HG03139 (cell line): ENCODE results near the gene TMEM140.
"Not testable (repeated sequence)": the region's sequence is repeated elsewhere in the genome, so short reads cannot be mapped to it uniquely, and the experiment has no call there.

Source experiments
- ATAC-seq: cut with Tn5 transposase; IDR thresholded peaks from one replicate; pipeline ENCODE4 v1.9.1; 2021; ENCODE audit not compliant: unreplicated experiment

The TMEM140 gene

DNA sequence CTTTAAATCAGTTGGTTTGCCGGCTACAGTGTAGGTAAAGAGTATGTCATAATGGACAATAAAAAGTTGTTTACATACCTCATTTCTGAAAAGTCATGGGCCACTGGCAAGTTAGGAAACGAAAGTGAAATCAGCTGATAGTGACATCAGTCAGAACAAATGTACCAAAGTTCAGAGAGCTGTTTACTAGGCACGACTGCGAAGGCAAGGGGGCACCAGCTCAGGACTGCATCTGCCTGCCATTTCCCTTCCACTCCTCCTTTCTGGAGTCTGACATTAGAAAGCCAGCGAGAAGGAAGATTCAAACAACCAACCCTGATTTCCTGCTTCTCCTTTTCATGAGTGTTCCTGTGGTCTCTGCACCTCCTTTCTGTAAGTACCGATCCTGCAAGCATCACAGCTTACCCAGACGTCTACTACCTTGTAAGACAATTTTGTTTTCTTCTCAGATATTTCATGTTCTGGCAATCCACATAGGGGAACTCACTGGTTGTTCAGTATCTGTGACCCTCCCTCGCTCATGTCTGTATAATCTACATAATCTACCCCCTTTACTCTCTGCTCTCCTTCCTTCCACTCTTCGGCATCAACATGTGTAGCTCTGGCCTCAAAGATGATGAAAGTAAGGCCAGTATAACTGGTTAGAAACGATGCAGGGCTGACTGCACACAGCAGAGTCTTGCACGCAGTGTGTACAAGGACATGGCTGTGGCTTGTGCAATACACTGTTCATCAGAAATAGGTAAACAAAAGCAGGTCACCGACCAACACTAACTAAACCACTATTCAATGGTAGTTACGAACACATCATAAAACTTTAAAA is at the start of gene TMEM140:
Gene TMEM140, plus strand, starts transcription at position 174 of the 823 bp plus-strand sequence. CDS start 16,370 bp downstream, outside the sequence.
- peak; percentile 70 for ATAC-seq

DNA sequence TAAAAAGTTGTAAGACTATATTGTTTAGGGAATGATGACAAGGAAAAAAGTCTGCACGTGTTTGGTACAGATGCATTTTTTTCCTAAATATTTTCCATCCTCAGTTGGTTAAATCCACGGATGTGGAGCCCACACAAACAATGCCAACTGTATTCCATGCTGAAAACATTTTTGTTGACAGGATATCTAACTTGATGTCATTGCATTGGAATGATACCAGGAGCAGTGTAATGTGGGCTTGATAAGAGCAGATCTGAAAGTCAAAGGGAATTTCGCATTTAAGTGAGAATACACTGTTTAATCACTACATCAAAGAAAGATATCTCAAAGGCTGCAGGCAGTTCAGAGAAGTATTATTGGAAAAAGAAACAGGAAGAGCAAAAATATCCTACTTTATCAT is 49.5 kb upstream of the TMEM140 start:
- no peak for ATAC-seq

DNA sequence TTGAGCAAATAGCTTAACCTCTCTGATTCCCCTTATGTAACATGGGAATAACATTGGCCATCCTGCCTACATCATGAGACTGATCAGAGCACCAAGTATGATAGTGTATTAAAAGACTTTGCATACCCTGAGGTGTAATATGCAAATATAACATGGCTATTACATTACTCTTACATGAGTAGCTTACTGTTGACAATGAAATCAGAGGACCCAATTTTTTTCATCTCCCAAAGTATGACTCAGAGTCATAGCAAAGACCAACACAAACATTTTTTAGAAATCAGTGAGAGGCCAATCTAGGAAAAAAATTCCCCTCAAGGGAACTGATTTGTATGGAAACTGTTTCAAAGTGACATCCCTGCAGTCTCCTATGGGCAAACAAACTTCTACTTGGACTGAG is 47.0 kb upstream of the TMEM140 start:
- no peak for ATAC-seq

DNA sequence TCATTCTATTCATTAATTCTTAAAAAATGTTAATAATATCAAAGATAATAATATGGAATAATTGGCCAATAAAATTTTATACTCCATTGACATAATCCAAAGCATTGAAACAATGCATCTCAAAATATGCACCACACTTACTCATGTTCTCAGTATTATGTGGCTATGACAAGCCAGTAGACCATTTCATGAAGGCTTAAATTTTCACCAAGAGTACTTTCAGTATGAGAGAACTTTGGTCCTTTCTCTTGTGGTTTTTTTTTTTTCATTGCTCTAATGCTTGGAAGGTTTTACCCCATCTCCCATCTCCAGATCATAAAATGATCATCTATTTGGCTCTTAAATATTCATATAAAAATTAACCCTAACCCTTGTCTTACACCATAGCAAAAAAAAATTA is 45.5 kb upstream of the TMEM140 start:
- ATAC-seq, result peak; percentile 80

DNA sequence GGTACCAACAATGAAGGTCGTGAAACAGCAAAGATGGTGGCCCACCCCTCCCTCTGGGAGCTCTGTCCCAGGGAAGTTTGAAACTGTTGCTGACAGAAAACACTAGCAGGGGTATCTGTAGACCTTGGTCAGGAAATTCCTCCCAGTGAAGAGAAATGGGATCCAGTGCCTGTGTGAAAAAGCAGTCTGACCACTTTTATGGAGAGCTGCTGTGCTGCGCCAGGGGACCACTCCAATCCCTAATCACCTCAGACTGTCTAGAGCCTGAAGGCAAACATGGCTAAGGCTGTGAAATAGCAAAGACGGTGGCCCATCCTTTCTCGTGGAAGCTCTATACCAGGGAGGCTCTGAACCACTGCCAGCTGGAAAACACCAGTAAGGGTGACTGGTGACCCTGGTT is 38.3 kb upstream of the TMEM140 start:
- ATAC-seq, result no peak

DNA sequence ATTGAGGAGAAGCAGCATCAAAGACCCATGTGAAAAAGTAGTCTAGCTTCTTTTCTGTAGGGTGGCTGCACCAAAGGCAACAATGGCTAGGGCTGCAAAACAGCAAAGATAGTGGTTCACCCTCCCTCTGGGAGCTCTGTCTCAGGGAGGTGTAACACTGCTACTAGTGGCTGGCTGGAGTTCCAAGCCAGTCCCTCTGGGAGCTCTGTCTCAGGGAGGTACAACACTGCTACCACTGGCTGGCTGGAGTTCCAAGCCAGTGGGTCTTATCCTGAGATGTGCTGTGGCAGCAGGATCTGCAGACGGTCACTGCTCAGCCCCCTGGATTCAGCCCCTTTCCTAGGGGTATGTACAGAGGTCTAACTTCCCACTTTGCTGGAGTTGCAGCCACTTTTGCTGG is 37.9 kb upstream of the TMEM140 start:
- ATAC-seq, result no peak

DNA sequence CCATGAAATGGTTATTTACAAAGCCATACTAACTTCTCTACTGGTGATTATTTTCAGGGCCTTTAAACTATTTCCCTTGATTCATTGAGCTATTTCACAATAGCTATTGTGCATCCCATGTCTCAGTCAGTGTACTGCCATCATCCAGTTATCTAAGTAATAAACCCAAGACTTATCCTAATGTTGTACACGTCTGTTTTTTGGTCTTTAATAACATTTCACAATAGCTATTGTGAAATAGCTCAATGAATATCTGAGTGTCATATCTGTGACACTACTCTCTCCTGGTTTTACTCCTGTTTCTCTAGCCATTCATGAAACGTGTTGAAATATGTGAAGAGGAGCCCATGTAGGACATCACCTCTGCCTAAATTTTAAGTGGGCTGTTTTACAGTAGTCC is 36.5 kb upstream of the TMEM140 start:
- ATAC-seq, result no peak

DNA sequence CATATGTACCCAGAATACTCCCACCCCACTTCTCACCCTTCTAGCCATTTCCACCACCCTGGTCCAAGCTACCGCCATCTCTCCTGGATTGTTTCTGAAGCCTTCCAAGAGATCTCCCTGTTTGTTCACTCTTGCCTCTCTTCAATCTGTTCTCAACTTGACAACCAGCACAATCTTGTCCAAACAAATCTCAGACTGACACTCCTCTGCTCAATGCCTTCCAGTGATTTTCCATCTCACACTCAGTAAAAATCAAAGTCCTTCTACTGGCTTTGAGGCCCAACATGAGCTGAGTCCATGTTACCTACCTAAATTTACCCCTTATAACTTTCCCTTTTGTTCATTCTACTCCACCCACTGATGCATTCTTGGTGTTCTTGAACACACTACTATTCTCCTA is 33.2 kb upstream of the TMEM140 start:
- no peak for ATAC-seq

DNA sequence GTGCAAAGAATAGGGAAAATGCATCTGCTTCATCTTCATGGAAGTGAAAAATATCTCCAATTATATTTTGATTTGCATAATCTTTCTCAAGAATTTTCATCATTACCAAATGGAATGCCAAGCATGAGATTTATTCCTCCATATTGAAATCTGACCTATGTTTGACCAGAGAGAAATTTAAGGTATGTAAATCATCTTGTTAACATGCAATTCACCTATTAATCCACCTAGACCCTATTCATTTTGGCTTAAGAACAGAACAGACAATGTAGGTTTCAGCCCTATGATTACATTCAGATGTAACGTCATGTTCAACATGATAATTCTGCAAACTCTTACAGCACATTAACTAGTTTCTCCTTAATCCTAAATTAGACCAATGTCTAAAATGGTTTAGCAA is 30.8 kb upstream of the TMEM140 start:
- no peak for ATAC-seq

DNA sequence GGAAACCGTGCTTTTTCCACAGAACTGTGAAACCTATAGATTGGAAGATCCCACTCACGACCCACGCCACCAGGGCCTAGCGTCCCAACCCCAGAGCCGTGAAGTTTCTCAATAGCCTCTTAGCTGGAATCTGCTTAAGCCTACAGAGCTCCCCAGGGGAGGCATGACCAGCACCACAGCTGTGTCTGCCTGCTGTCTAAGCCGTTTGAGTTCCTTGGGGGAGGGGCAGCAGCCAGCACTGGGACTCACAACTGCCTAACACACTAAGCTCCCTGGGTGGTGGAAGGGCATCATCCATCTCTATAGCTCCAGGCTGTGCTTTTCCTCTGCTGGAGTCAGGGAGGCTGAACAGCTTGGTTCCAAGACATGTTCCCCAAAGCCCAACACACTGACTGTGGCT is 26.0 kb upstream of the TMEM140 start:
- ATAC-seq, result no peak

DNA sequence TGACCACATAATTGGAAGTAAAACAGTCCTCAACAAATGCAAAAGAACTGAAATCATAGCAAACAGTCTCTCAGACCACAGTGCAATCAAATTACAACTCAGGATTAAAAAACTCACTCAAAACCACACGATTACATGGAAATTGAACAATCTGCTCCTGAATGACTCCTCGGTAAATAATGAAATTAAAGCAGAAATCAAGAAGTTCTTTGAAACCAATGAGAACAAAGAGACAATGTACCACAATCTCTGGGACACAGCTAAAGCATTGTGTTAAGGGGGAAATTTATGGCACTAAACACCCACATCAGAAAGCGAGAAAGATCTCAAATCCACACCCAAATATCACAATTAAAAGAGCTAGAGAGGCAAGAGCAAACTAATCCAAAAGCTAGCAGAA is 23.2 kb upstream of the TMEM140 start:
- ATAC-seq, result not testable (repeated sequence)

DNA sequence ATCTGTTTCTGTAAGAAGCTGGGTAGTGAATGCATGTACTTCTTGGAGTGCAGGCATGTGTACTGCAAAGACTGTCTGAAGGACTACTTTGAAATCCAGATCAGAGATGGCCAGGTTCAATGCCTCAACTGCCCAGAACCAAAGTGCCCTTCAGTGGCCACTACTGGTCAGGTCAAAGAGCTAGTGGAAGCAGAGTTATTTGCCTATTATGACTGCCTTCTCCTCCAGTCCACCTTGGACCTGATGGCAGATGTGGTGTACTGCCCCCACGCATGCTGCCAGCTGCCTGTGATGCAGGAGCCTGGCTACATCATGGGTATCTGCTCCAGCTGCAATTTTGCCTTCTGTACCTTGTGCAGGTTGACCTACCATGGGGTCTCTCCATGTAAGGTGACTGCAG is 18.9 kb upstream of the TMEM140 start:
- ATAC-seq, result no peak

DNA sequence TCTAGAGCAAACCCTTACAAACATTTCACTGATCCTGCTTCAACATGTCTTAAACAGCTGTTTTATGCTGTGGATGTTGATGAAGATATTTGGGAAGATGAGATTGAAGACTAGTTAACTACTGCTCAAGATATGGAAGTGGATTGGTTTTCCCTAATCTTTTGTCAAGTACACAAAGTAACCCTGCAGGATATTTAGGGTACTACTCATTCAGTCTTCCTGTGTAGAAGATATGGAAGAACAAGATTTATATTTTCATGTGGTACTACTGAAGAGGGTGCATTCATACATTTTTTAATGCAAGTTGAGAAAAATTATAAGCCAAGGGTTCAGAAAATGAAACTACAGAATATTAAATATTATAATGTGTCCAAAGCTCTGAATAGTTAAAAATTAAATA is 18.3 kb upstream of the TMEM140 start:
- ATAC-seq, result no peak

DNA sequence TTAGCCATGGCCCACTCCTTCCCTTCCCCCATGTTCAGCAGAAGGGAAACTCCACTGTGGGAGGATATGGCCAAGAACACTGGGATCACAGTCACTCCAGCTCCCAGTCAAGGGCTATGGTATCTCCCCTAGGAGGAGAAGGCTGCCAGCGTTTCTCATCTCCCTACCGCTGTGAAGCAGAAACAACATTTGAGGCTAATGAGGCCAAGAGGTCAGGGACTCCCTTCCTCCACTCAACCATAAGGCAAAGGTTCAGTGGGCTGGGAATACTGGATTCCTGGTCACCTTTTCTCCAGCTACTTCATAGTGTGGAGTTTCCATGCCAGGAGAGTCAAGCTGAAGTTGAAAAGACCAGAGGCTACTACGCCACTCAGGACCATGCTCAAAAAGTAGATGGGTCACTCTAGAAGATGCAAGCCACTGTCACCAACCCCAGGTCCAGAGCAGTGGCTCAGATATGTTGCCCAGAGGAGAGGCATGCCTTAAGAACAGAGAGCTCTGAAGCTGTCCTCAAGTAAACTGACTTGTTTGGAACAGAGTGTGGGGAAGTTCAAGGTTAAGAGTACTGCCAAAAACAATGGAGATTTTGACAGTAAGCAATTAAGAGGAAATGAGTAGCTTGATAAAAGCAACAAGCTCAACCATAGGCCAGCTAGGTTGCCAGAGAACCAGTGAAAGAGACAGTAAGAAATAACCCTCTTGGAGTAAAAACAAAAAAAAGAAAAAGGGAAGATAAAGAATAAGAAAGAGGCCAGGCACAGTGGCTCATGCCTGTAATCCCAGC is 3.8 kb upstream of the TMEM140 start:
- ATAC-seq, result no peak

DNA sequence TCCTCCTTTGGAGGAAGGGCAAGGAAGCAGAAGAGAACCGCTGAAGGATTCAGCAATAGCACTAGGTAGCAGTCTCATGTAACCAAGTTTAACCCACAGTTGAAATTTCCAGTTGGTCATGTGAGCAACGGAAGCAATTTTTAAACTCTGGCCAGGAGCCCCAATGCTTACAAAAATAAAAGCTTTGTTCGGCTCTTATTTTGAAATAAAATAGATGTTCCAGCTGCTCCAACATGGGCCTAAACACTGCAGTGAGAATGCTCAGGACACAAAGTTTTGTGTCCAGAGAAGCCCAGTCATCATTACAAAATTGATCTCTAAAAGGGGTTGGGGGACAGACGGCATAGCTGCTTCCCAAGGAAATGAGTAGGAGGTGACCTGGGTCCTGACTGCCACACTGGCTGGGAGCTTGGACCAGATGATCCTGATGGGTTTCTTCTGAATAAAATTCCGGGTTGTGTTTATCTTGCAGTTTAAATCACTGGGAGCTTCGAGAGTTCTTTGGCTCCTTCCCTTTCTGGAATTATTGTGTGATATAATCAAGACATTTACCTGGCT is 452 bp upstream of the TMEM140 start:
- no peak for ATAC-seq

DNA sequence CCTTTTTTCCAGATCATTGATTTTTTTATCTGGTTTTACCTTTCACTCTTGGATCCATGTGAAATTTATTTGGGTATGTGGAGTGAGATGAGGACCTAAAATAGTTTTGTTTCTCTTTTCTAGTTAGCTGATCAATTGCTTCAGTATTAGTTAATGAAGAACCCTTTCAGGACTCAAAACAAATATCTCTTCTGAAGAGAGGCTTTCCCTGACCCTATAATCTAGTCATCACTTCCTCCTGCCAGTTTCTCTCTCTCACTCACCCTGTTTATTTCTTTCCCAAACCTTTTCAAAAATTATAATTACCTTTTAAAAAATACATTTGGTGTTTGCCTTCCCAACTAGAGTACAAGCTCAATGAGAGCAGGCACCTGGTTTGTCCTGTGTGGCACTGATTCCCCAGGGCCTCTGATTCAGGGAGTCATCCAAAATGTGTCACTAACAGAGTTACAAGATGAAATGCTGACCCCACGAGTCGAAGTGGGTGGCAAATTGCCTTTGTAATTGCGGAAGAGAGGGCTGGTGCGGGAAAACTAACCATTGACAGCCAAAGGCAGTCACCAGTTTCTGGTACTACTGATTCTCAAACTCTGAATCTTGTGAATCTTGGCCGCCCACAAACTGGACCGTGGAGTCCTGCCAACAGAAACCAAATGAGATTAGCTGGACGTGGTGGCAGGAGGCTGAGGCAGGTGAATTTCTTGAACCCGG is 2.4 kb downstream of the TMEM140 start:
- no peak for ATAC-seq

DNA sequence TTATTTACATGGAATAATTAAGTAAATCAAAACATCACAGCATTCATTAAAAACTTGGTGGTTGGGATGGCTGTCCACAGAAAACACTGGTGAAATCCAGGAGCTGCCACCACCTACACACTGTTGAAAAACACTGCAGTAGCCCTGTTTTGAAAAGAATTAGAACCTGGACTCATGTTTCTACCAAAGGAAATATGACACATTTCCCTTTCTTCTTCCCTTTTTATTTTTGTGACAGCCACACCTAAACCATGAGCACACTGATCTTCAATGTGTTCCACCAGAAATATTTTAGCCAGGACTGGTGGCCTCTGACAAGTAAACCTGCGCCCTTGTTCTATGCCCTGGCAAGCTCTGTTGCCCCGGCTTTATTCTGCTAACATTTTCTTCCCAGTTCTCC is 3.3 kb downstream of the TMEM140 start:
- ATAC-seq, result no peak

DNA sequence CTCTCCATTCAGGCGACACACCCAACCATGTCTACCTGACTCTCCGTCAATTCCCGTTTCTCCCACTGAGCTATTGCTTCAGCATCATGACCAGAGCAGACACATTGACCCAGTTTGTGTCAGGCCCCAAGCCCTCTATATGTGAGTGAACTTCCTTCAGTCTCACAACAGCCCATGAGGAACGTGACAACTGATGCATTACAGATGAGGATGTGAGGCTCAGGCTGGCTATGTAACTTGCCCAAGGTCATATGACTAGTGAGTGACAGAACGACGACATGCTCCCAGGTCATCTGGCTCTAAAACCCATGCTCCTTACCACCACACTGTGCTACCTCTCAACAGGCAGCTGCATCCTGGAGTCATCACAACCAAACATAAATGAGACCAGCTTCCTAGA is 3.7 kb downstream of the TMEM140 start:
- no peak for ATAC-seq

DNA sequence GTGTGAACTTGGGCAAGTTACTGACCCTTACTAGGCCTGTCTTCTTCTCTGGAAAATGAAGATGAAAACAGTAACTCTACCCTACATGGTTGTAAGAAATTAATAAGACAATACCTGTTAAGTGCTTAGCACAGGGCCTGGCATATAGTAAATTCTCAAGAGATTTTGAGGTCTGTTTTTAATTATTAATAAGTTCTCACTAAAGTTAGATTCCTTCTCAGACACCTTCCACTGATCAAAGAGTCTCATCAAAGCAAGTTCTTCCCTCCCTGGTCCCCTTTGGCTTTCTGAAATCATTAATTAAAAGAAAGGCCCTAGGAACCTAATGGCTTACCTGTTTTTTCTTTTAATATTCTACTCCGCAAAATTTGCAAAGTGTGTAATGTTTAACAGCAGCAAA is 4.6 kb downstream of the TMEM140 start:
- ATAC-seq, result no peak

DNA sequence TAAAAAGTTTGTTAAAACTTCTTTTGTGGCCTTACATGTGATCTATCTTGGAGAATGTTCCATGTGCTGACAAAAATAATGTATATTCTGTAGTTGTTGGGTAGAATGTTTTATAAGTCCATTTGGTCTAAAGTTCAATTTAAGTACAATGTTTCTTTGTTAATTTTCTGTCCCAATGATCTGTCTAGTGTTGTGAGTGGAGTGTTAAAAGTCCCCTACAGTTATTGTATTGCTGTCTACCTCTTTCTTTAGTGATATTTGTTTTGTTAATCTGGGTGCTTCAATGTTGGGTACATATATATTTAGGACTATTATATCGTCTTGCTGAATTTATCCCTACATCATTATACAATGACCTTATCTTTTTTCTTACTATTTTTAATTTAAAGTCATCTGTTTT is 6.9 kb downstream of the TMEM140 start:
- no peak for ATAC-seq

DNA sequence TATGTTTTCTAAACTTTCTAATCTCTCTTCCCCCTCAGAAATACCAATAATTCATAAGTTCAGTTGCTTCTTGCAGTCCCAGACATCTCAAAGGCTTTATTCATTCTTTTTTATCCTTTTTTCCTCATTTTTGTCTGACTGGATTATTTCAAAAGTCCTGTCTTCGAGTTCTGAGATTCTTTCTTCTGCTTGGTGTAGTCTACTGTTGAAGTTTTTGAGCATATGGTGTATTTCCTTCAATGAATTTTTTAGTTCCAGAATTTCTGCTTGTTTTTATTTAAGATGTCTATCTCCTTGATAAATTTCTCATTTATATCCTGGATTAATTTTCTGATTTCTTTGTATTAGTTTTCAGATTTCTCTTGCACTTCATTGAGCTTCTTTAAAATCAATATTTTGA is 8.4 kb downstream of the TMEM140 start:
- no peak for ATAC-seq
